ENCODE results near the gene TOP3A.
A peak's percentile ranks its signal among the peaks of the same experiment; 100 is the strongest.

The TOP3A gene

GRCh38 chr17:18241229-18241871 lies 73.4 kb downstream of the TOP3A start:
- no peak for DNase-seq (ENCODE audit: low read depth in 2 of 2)
- H3K4me3 ChIP-seq (replicated peaks in 1 of 2; ENCODE audit: low read depth in 2 of 2, low read length in 2 of 2) = no peak overlapping the region
- TF ChIP-seq, protein P1, sequence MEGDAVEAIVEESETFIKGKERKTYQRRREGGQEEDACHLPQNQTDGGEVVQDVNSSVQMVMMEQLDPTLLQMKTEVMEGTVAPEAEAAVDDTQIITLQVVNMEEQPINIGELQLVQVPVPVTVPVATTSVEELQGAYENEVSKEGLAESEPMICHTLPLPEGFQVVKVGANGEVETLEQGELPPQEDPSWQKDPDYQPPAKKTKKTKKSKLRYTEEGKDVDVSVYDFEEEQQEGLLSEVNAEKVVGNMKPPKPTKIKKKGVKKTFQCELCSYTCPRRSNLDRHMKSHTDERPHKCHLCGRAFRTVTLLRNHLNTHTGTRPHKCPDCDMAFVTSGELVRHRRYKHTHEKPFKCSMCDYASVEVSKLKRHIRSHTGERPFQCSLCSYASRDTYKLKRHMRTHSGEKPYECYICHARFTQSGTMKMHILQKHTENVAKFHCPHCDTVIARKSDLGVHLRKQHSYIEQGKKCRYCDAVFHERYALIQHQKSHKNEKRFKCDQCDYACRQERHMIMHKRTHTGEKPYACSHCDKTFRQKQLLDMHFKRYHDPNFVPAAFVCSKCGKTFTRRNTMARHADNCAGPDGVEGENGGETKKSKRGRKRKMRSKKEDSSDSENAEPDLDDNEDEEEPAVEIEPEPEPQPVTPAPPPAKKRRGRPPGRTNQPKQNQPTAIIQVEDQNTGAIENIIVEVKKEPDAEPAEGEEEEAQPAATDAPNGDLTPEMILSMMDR (IDR thresholded peaks at IDR 0.05; ENCODE audit: low read depth, low read length) = no peak

DNA sequence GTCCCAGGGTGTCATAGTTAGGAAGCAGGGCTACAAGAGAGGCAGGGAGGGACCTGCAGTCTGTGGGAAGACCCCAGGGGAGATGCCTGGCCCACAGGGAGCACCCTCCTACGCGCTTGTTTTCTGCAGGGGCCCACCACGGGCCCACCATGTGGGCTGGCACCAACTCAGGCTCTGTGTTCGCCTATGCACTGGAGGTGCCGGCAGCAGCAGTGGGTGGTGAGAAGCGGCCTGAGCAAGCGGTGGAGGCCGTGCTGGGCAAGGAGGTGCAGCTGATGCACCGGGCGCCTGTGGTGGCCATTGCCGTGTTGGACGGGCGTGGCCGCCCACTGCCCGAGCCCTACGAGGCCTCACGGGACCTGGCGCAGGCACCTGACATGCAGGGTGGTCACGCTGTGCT lies 74.3 kb downstream of the TOP3A start:
- TF ChIP-seq, protein P1 (IDR thresholded peaks at IDR 0.05; ENCODE audit: low read depth, low read length) = no peak
- H3K4me3 ChIP-seq (replicated peaks in 1 of 2; ENCODE audit: low read depth in 2 of 2, low read length in 2 of 2) = no peak overlapping the region
- DNase-seq (ENCODE audit: low read depth in 2 of 2) = no peak

DNA sequence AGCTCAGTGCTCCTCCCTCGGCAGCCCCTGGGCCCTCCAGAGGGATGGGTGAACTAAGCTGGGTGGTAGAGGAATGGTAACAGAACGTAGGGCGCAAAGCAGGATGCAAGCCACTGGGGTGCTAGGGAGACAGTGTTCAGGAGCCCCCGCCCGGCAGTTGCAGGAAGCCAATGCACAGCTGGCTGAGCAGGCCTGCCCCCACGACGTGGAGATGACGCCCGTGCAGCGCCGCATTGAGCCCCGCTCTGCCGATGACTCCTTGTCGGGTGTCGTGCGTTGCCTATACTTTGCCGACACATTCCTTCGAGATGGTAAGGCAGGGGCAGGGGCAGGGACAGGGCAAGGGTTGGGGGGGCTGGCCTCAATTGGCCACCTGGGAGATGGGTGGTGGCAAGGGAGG lies 76.5 kb downstream of the TOP3A start:
- DNase-seq (ENCODE audit: low read depth in 2 of 2) = no peak
- TF ChIP-seq, protein P1 (IDR thresholded peaks at IDR 0.05; ENCODE audit: low read depth, low read length) = no peak
- no peak overlapping the region for H3K4me3 ChIP-seq (replicated peaks in 1 of 2; ENCODE audit: low read depth in 2 of 2, low read length in 2 of 2)

- DNase-seq (ENCODE audit: low read depth in 2 of 2) = no peak
- TF ChIP-seq, protein P1 (IDR thresholded peaks at IDR 0.05; ENCODE audit: low read depth, low read length) = no peak
- H3K4me3 ChIP-seq (replicated peaks in 1 of 2; ENCODE audit: low read depth in 2 of 2, low read length in 2 of 2) = no peak overlapping the region
Measured at GRCh38 chr17:18237461-18237860, 77.3 kb downstream of the TOP3A start.

GRCh38 chr17:18236494-18236893 lies 78.3 kb downstream of the TOP3A start:
- no peak for DNase-seq (ENCODE audit: low read depth in 2 of 2)
- TF ChIP-seq, protein P1 (IDR thresholded peaks at IDR 0.05; ENCODE audit: low read depth, low read length) = no peak
- no peak overlapping the region for H3K4me3 ChIP-seq (replicated peaks in 1 of 2; ENCODE audit: low read depth in 2 of 2, low read length in 2 of 2)

- peak; percentile 54 to 73 for DNase-seq (ENCODE audit: low read depth in 2 of 2)
Measured at GRCh38 chr17:18235743-18236256, 79.0 kb downstream of the TOP3A start.

More at GRCh38 chr17:18235743-18236256, 79.0 kb downstream of the TOP3A start:
- no peak overlapping the region for H3K4me3 ChIP-seq (replicated peaks in 1 of 2; ENCODE audit: low read depth in 2 of 2, low read length in 2 of 2)
- TF ChIP-seq, protein P1 (IDR thresholded peaks at IDR 0.05; ENCODE audit: low read depth, low read length) = no peak

All from cardiac fibroblast (primary cell).